CD4-positive, CD25-positive, alpha-beta regulatory T cell (primary cell): ENCODE measurements around the gene TMEM161A. TPM values are rescaled to one million over a fixed set of nuclear protein-coding genes. Genes with fewer than 3 reads are reported as not detected.

Experiments
- ATAC-seq, 2 donors: fragments of 150-1000 bp; cut with Tn5 transposase; one replicate each; pipeline ENCODE4 v1.10.0; 2021; ENCODE audit warnings: low read depth in 2 of 2, moderate number of reproducible peaks in 2 of 2, moderate library complexity in 1 of 2
- DNase-seq, 3 donors: peaks; one replicate each; pipeline versions ENCODE4 v3.0.0 to v3.0.0-alpha.2; 2012 to 2022; ENCODE audit warnings: mixed read lengths in 1 of 3
- H3K27ac ChIP-seq: one replicate; pipeline ENCODE4 v1.7.0; 2013; ENCODE audit warnings: mild to moderate bottlenecking, low read length; ENCODE audit not compliant: insufficient read depth, poor library complexity, severe bottlenecking
- H3K27me3 ChIP-seq: one replicate; pipeline ENCODE4 v1.7.0; 2013; ENCODE audit warnings: low read length; ENCODE audit not compliant: control insufficient read depth, insufficient read depth
- H3K36me3 ChIP-seq: one replicate; pipeline ENCODE4 v1.7.0; 2013; ENCODE audit warnings: mild to moderate bottlenecking, low read length, moderate library complexity; ENCODE audit not compliant: control insufficient read depth, insufficient read depth
- H3K4me1 ChIP-seq: 2 replicates; pipeline ENCODE4 v1.7.0; 2013; ENCODE audit warnings: mild to moderate bottlenecking, low read length; ENCODE audit not compliant: insufficient read depth, control insufficient read depth, poor library complexity, severe bottlenecking
- H3K4me3 ChIP-seq: one replicate; pipeline ENCODE4 v1.7.0; 2013; ENCODE audit warnings: low read depth, mild to moderate bottlenecking, low read length, moderate library complexity
- H3K9me3 ChIP-seq, 2 experiments: 1 replicate in 1 of 2; 2 replicates in 1 of 2; pipeline ENCODE4 v1.7.0; 2013; ENCODE audit warnings: low read length in 2 of 2, mild to moderate bottlenecking in 1 of 2, moderate library complexity in 1 of 2; ENCODE audit not compliant: control insufficient read depth in 2 of 2
- H3K27ac Mint-ChIP-seq, 3 donors: one replicate each; pipeline ENCODE4 v1.8.0; 2020 to 2022; ENCODE audit warnings: mild to moderate bottlenecking in 3 of 3, mixed read lengths in 3 of 3, moderate library complexity in 2 of 3
- H3K27me3 Mint-ChIP-seq: one replicate; pipeline ENCODE4 v1.8.0; 2022; ENCODE audit warnings: mild to moderate bottlenecking, mixed read lengths
- H3K36me3 Mint-ChIP-seq: one replicate; pipeline ENCODE4 v1.8.0; 2020; ENCODE audit warnings: mixed read lengths
- H3K4me1 Mint-ChIP-seq, 4 donors: one replicate each; pipeline ENCODE4 v1.8.0; 2020 to 2022; ENCODE audit warnings: mixed read lengths in 4 of 4, mild to moderate bottlenecking in 1 of 4
- H3K4me3 Mint-ChIP-seq, 4 donors: one replicate each; pipeline ENCODE4 v1.8.0; 2020 to 2022; ENCODE audit warnings: mild to moderate bottlenecking in 4 of 4, mixed read lengths in 4 of 4, moderate library complexity in 3 of 4
- H3K9me3 Mint-ChIP-seq, 7 donors: one replicate each; pipeline ENCODE4 v1.8.0; 2020 to 2022; ENCODE audit warnings: mixed read lengths in 7 of 7, mild to moderate bottlenecking in 3 of 7, moderate library complexity in 2 of 7
- polyA plus RNA-seq, 4 donors: library from polyadenylated mRNA; unstranded; fragments of 300-500 nt; fragmentation: Illumina TruSeq; gene quantifications; one replicate each; pipeline ENCODE4 v1.2.3, GENCODE V29; 2021
- total RNA-seq: library from RNA; stranded (reverse); gene quantifications from one replicate; pipeline ENCODE4 v1.2.3, GENCODE V29; 2022

The TMEM161A gene
- total and polyA plus RNA-seq, 5 donors from 2014 or later: 15.6 to 26.0 (median 24.1) TPM

- H3K27me3 Mint-ChIP-seq: no peaks in the 10 kb centered on the region
- peaks cover 4% of the 10 kb centered on the region for H3K36me3 Mint-ChIP-seq
- H3K4me1 Mint-ChIP-seq: peaks cover 0 to 5% (median 1%) of the 10 kb centered on the region in 4 donors
- H3K9me3 ChIP-seq: no peaks in the 10 kb centered on the region
- H3K36me3 ChIP-seq: no peaks in the 10 kb centered on the region
- no peak overlapping the region for H3K4me3 ChIP-seq
- H3K27ac Mint-ChIP-seq: no peak overlapping the region
- DNase-seq: no peak
- no peak for ATAC-seq
- no peaks in the 10 kb centered on the region for H3K27me3 ChIP-seq
- no peak overlapping the region for H3K27ac ChIP-seq
- H3K9me3 Mint-ChIP-seq: no peaks in the 10 kb centered on the region
- no peak overlapping the region for H3K4me3 Mint-ChIP-seq
- no peaks in the 10 kb centered on the region for H3K4me1 ChIP-seq
Measured at GRCh38 chr19:19162495-19162894, 24.2 kb upstream of the TMEM161A start.

- peaks cover 0 to 2% (median 0%) of the 10 kb centered on the region in 7 donors for H3K9me3 Mint-ChIP-seq
- Histone ChIP-seq H3K27me3 (no peaks in the 10 kb centered on the region), H3K4me1 (no peaks in the 10 kb centered on the region), H3K9me3 (no peaks in the 10 kb centered on the region), H3K36me3 (peaks cover 2% of the 10 kb centered on the region), H3K4me3 (no peak overlapping the region), H3K27ac (no peak overlapping the region)
- H3K36me3 Mint-ChIP-seq: peaks cover 13% of the 10 kb centered on the region
- peaks cover 0 to 5% (median 1%) of the 10 kb centered on the region in 4 donors for H3K4me1 Mint-ChIP-seq
- H3K27me3 Mint-ChIP-seq: no peaks in the 10 kb centered on the region
- no peak for DNase-seq
- no peak for ATAC-seq
- no peak overlapping the region for H3K4me3 Mint-ChIP-seq
- H3K27ac Mint-ChIP-seq: no peak overlapping the region
Measured at GRCh38 chr19:19160461-19161035, 22.3 kb upstream of the TMEM161A start.

- Histone ChIP-seq H3K9me3 (no peaks in the 10 kb centered on the region), H3K27me3 (no peaks in the 10 kb centered on the region), H3K4me1 (no peaks in the 10 kb centered on the region), H3K36me3 (peaks cover 2% of the 10 kb centered on the region), H3K4me3 (no peak overlapping the region), H3K27ac (no peak overlapping the region)
- Mint-ChIP-seq H3K9me3 (peaks cover 0 to 2% (median 0%) of the 10 kb centered on the region in 7 donors), H3K27me3 (no peaks in the 10 kb centered on the region), H3K27ac (peak overlapping the region in 1 of 3 donors; percentile 71), H3K4me3 (no peak overlapping the region), H3K4me1 (peaks cover 0 to 5% (median 1%) of the 10 kb centered on the region in 4 donors), H3K36me3 (peaks cover 18% of the 10 kb centered on the region)
- ATAC-seq: no peak
- DNase-seq: no peak
Measured at GRCh38 chr19:19159534-19159933, 21.3 kb upstream of the TMEM161A start.

- Mint-ChIP-seq H3K4me1 (peaks cover 0 to 5% (median 1%) of the 10 kb centered on the region in 4 donors), H3K27me3 (no peaks in the 10 kb centered on the region), H3K9me3 (peaks cover 0 to 2% (median 0%) of the 10 kb centered on the region in 7 donors), H3K4me3 (no peak overlapping the region), H3K36me3 (peaks cover 18% of the 10 kb centered on the region), H3K27ac (no peak overlapping the region)
- H3K36me3 ChIP-seq: peaks cover 2% of the 10 kb centered on the region
- H3K27ac ChIP-seq: no peak overlapping the region
- no peaks in the 10 kb centered on the region for H3K9me3 ChIP-seq
- no peaks in the 10 kb centered on the region for H3K4me1 ChIP-seq
- no peaks in the 10 kb centered on the region for H3K27me3 ChIP-seq
- ATAC-seq (no peak), DNase-seq (no peak)
- no peak overlapping the region for H3K4me3 ChIP-seq
Measured at GRCh38 chr19:19157808-19158207, 19.5 kb upstream of the TMEM161A start.

GRCh38 chr19:19155495-19156219 is 17.4 kb upstream of the TMEM161A start:
- H3K27me3 ChIP-seq: no peaks in the 10 kb centered on the region
- H3K4me1 Mint-ChIP-seq: peaks cover 0 to 2% (median 0%) of the 10 kb centered on the region in 4 donors
- peaks cover 2% of the 10 kb centered on the region for H3K36me3 ChIP-seq

GRCh38 chr19:19154768-19155494 is 16.7 kb upstream of the TMEM161A start:
- Histone ChIP-seq H3K27me3 (no peaks in the 10 kb centered on the region), H3K27ac (no peak overlapping the region), H3K36me3 (peaks cover 2% of the 10 kb centered on the region), H3K4me3 (no peak overlapping the region), H3K9me3 (no peaks in the 10 kb centered on the region), H3K4me1 (no peaks in the 10 kb centered on the region)
- peaks cover 0 to 2% (median 0%) of the 10 kb centered on the region in 4 donors for H3K4me1 Mint-ChIP-seq
- DNase-seq: no peak
- ATAC-seq: no peak
- H3K4me3 Mint-ChIP-seq: no peak overlapping the region
- H3K27me3 Mint-ChIP-seq: no peaks in the 10 kb centered on the region
- peaks cover 0 to 2% (median 0%) of the 10 kb centered on the region in 7 donors for H3K9me3 Mint-ChIP-seq
- peaks cover 18% of the 10 kb centered on the region for H3K36me3 Mint-ChIP-seq
- no peak overlapping the region for H3K27ac Mint-ChIP-seq

More at GRCh38 chr19:19155495-19156219, 17.4 kb upstream of the TMEM161A start:
- no peak overlapping the region for H3K27ac ChIP-seq
- no peaks in the 10 kb centered on the region for H3K9me3 ChIP-seq
- H3K36me3 Mint-ChIP-seq: peaks cover 18% of the 10 kb centered on the region
- H3K27me3 Mint-ChIP-seq: no peaks in the 10 kb centered on the region
- DNase-seq: no peak
- no peaks in the 10 kb centered on the region for H3K4me1 ChIP-seq
- ATAC-seq: no peak
- no peak overlapping the region for H3K4me3 ChIP-seq
- no peak overlapping the region for H3K4me3 Mint-ChIP-seq
- H3K9me3 Mint-ChIP-seq: peaks cover 0 to 2% (median 0%) of the 10 kb centered on the region in 7 donors
- H3K27ac Mint-ChIP-seq: peak overlapping the region in 1 of 3 donors; percentile 28

GRCh38 chr19:19152668-19153384 is 14.5 kb upstream of the TMEM161A start:
- H3K4me3 ChIP-seq: no peak overlapping the region
- H3K27ac ChIP-seq: no peak overlapping the region
- no peaks in the 10 kb centered on the region for H3K4me1 Mint-ChIP-seq
- peaks cover 22% of the 10 kb centered on the region for H3K36me3 Mint-ChIP-seq
- DNase-seq (no peak), ATAC-seq (no peak)
- H3K9me3 ChIP-seq: no peaks in the 10 kb centered on the region
- no peak overlapping the region for H3K27ac Mint-ChIP-seq
- no peak overlapping the region for H3K4me3 Mint-ChIP-seq
- no peaks in the 10 kb centered on the region for H3K27me3 Mint-ChIP-seq
- peaks cover 10% of the 10 kb centered on the region for H3K36me3 ChIP-seq
- H3K9me3 Mint-ChIP-seq: peaks cover 0 to 2% (median 0%) of the 10 kb centered on the region in 7 donors
- H3K4me1 ChIP-seq: no peaks in the 10 kb centered on the region
- H3K27me3 ChIP-seq: no peaks in the 10 kb centered on the region
